ELR (cell line): ENCODE results near the gene KPNA5.
"Not testable (repeated sequence)": the region's sequence is repeated elsewhere in the genome, so short reads cannot be mapped to it uniquely, and the experiment has no call there.

Experiments
- DNase-seq: peaks from one replicate; pipeline ENCODE4 v3.0.0-alpha.2; 2015; ENCODE audit warnings: low read depth

The KPNA5 gene

GRCh38 chr6:116680880-116681672 is at the start of gene KPNA5:
Gene KPNA5, plus strand, starts transcription at chr6:116681211. Its CDS starts 124 bp downstream, at chr6:116681335.
- DNase-seq: peak; percentile 94

- no peak for DNase-seq
Observed at GRCh38 chr6:116631379-116631990, 49.5 kb upstream of the KPNA5 start.

- DNase-seq: peak; percentile 32
Observed at GRCh38 chr6:116633685-116634084, 47.3 kb upstream of the KPNA5 start.

- no peak for DNase-seq
Observed at GRCh38 chr6:116648156-116648555, 32.9 kb upstream of the KPNA5 start.

- no peak for DNase-seq
Observed at GRCh38 chr6:116649129-116649528, 31.9 kb upstream of the KPNA5 start.

- DNase-seq: no peak
Observed at GRCh38 chr6:116651916-116652315, 29.1 kb upstream of the KPNA5 start.

GRCh38 chr6:116661594-116661993 is 19.4 kb upstream of the KPNA5 start:
- no peak for DNase-seq

- no peak for DNase-seq
Observed at GRCh38 chr6:116662202-116662601, 18.8 kb upstream of the KPNA5 start.

GRCh38 chr6:116663308-116663707 is 17.7 kb upstream of the KPNA5 start:
- DNase-seq: no peak

GRCh38 chr6:116664169-116664568 is 16.8 kb upstream of the KPNA5 start:
- DNase-seq: not testable (repeated sequence)

- DNase-seq: no peak
Observed at GRCh38 chr6:116665464-116665863, 15.5 kb upstream of the KPNA5 start.

GRCh38 chr6:116666869-116667268 is 14.1 kb upstream of the KPNA5 start:
- DNase-seq: no peak

- DNase-seq: no peak
Observed at GRCh38 chr6:116667623-116668022, 13.4 kb upstream of the KPNA5 start.

GRCh38 chr6:116672306-116672705 is 8.7 kb upstream of the KPNA5 start:
- peak; percentile 24 for DNase-seq

- DNase-seq: no peak
Observed at GRCh38 chr6:116676021-116676420, 5.0 kb upstream of the KPNA5 start.

GRCh38 chr6:116682334-116682712 is 1.3 kb downstream of the KPNA5 start:
- DNase-seq: peak; percentile 44

GRCh38 chr6:116685437-116685993 is 4.5 kb downstream of the KPNA5 start:
- DNase-seq: no peak

GRCh38 chr6:116686475-116687101 is 5.6 kb downstream of the KPNA5 start:
- not testable (repeated sequence) for DNase-seq

- no peak for DNase-seq
Observed at GRCh38 chr6:116691154-116691553, 10.1 kb downstream of the KPNA5 start.

- not testable (repeated sequence) for DNase-seq
Observed at GRCh38 chr6:116692873-116693272, 11.9 kb downstream of the KPNA5 start.

GRCh38 chr6:116693275-116693674 is 12.3 kb downstream of the KPNA5 start:
- DNase-seq: not testable (repeated sequence)

- peak; percentile 8 for DNase-seq
Observed at GRCh38 chr6:116695401-116695800, 14.4 kb downstream of the KPNA5 start.

GRCh38 chr6:116697480-116697879 is 16.5 kb downstream of the KPNA5 start:
- no peak for DNase-seq
